GM18505 (cell line): ENCODE results near the gene NUDT16L1.

Experiments
- ATAC-seq: cut with Tn5 transposase; IDR thresholded peaks from one replicate; pipeline ENCODE4 v1.9.1; 2021; ENCODE audit not compliant: unreplicated experiment
- POLR2A ChIP-seq: IDR thresholded peaks from 4 replicates; pipeline ENCODE4 v1.6.1; 2011; ENCODE audit warnings: borderline replicate concordance; ENCODE audit not compliant: insufficient read depth, insufficient read length; ENCODE audit errors: extremely low read depth

NUDT16L1 gene

DNA sequence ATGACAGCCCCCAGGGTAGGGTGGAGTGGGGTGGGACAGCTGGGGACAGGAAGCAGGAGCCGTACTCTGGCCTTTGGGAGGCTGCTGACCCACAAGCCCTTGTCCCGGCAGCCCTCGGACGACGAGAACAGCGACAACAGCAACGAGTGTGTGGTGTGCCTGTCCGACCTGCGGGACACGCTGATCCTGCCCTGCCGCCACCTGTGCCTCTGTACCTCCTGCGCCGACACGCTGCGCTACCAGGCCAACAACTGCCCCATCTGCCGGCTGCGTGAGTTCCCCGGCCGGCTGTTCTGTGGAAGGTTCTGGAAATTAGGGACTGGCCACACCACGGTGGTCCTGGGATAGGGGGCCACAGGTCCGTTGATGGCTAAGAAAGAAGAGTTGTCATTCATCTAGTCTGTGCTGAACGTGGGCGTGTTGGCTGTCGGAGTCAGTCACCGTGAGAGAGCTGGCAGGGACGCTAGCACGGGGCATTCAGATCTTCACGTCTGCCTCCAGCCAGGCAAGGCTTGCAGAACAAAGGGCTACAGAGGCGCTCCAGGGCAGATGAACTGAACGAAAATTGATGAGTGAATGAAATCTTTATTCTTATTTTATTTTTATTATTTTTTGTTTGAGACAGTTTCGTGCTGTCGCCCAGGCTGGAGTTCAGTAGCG is 19.8 kb upstream of the NUDT16L1 start:
- ATAC-seq, result no peak
- TF ChIP-seq POLR2A, result no peak

- ATAC-seq, result no peak
- TF ChIP-seq POLR2A, result no peak
Measured at GRCh38 chr16:4674926-4675530, 18.3 kb upstream of the NUDT16L1 start.

DNA sequence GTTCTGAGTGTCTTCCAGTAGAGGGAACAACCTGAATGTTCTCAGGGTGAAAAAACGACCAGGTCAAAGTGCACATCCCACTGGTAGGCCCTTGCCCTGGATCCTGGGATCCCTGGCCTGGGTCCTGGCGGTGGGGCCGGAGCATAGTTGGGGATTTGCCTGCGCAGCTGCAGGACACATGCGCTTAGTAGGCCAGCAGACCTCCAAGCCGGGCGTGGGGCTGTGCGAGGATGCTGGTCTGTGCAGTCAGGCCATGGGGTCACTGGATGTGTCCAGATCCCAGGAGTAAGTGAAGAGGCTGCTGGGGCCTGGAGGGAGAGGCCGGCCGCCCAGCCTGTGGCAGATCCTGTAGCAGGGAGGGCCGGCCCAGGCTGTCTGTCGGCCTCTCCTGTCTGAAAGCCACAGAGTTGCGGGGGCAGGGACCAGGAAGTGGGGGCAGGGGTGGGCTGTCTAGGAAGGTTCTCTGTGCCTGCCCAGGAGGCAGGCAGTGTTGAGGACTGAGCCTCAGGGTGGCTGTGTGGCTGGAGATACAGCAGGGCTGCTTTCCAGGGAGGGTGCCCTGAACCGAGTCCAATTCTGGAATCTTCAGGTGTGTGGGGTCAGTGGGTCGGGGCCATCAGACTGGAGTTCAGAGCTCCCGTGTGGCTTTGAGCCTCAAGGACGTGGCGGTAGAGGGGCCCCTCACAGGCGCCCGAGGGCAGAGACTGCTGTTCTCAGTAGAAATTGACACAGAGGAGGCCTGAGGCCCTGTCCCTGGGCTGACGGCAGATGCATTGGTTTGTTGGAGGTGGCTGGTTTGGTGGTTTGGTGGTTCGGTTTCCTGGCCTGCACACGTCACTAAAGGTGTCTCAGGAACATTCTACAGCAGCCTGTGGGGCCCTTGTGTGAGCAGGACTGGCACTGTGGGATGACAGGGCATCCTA is 17.2 kb upstream of the NUDT16L1 start:
- no peak for ATAC-seq
- TF ChIP-seq POLR2A, result no peak

DNA sequence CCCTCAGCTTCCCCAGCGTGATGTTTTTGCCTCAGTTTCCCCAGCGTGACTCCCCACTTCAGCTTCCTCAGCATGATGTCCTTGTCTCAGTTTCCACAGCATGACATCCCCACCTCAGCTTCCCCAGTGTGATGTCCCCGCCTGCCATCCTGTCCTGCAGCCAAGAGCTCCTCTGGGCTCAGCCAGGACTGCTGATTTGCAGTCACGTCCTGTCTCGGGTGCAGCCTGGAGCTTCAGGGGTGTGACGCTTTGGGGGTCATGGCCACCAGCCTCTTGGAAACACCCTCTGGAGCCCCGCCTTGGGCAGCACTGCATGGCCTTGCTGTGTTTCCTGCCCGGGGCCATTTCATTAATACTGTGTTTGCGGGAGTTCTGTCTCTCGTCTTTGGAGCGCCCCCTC is 16.5 kb upstream of the NUDT16L1 start:
- no peak for TF ChIP-seq POLR2A
- no peak for ATAC-seq

GRCh38 chr16:4677390-4677789 is 16.0 kb upstream of the NUDT16L1 start:
- no peak for ATAC-seq
- no peak for TF ChIP-seq POLR2A

DNA sequence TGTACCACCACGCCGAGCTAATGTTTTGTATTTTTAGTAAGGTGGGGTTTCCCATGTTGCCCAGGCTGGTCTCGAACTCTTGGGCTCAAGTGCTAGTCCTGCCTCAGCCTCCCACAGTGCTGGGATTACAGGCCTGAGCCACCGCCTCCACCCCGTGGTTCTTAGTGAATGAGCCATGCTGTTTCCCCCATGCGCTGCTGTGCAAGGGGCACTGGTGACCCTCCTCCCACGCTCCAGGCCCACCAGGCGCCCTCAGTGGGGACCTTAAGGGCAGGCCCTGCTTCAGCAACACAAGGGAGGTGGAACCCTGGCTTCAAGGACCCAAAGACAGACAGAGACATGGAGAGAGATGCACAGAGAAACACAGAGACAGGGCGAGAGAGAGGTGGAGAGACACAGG is 15.4 kb upstream of the NUDT16L1 start:
- no peak for TF ChIP-seq POLR2A
- ATAC-seq, result no peak

DNA sequence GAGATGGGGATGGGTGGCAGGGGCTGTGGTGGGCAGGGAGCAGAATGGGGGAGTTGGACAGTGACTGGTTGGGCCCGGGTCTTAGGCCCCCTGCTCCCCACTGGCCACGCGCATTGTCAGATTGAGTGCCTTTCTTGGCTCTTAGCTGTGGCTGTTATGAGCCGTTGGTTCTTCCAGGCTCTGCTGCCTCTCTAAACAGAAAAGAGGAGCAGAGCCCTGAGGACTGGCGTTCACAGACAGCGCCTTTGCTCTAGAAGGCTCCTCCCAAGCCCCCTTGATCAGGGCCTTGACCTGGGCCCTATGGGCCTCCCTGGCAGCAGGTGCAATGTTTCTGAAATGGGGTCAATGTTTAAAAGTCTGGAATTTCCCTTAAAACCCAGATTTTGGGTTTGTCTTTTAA is 14.8 kb upstream of the NUDT16L1 start:
- no peak for ATAC-seq
- TF ChIP-seq POLR2A, result no peak

GRCh38 chr16:4679156-4679849 is 14.1 kb upstream of the NUDT16L1 start:
- no peak for TF ChIP-seq POLR2A
- no peak for ATAC-seq

GRCh38 chr16:4679850-4680636 is 13.3 kb upstream of the NUDT16L1 start:
- TF ChIP-seq POLR2A, result no peak
- no peak for ATAC-seq

DNA sequence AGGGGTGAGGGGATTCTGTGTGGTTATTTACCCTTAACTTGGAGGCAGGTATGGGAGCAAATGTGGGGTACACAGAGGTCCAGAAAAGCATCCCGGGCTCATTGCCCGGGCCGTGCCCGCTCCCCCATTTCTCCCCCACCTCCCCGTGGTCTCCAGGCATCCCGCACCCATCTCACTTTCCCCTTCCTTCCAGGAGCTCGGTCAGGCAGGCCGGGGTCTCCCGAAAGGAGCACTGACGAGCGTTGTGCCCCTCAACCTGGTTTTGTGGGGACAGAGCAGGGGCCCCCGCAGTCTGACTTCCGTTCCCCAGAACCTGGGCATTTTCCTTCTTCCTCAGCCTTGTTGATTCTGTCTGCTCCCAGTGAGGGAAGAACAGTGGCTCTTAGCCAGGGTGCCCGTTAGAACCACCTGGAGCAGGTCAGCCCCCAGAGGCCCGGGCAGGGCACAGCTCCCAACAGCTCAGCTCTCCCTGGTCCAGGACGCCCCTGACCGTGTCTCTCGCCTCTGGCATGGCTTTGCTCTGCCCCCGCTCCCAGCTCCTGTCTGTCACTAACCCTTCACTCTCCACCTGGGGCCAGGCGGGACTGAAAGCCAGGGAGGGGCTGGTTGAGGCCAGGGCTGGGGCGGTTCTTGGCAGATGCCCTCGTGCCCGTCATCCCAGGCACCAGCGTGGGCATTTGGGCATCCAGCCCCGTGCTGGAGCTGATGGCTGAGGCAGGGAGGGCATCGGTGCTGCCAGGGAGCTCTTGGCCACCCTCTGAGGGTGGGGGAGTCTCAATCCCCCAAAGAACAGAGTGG is 12.5 kb upstream of the NUDT16L1 start:
- ATAC-seq, result no peak
- TF ChIP-seq POLR2A, result no peak

- no peak for TF ChIP-seq POLR2A
- ATAC-seq, result no peak
Measured at GRCh38 chr16:4681471-4682083, 11.8 kb upstream of the NUDT16L1 start.
